Measurements from ENCODE around the gene MYG1. TPM values are rescaled to one million over a fixed set of nuclear protein-coding genes. Genes with fewer than 3 reads are reported as not detected.

MYG1 gene
- total RNA-seq, 3 donors from 2014 or later: 35.4 to 54.9 (median 38.0) TPM

- H3K36me3 ChIP-seq (ENCODE audit: low read depth): no peaks in the 10 kb centered on the region
- DNase-seq: no peak
- H3K9me3 ChIP-seq: no peaks in the 10 kb centered on the region
Observed at GRCh38 chr12:53267306-53267998, 32.0 kb upstream of the MYG1 start.

DNA sequence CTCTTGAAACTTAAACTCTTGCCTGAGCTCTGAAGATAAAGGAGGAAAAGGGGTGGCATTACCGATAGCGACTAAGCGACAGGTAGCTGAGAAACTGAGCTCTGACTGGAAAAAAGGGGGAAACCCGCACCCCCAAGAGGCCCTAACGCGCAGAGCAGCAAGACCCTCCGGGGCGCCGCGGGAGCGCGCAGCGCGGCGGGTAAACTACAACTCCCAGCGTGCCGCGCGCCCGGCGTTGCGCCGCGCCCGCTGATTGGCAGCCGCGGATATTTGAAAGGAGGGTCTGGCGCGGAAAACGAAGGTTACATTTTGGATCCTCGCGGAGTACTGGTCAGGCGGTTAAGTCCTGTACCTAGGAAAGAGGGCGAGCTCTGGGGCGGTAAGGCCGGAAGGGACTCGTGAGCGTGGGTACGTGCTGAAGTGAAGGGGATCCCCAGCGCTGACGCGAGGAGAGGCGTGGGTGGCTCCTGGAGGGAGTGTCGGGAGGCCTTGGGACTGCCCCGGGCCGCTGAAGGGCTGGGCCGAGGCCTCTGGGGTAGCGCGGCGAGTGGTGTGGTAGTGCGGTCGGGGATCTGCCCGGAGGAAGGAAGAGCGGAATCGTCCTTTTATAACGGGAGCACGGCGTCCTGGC is 31.4 kb upstream of the MYG1 start, which contains the start of gene ESPL1:
ESPL1 (plus strand) TSS at position 301 of the 631 bp plus-strand sequence. CDS start 468 bp downstream, outside the sequence.
- intact Hi-C loops (cut with DNase I, micrococcal nuclease): no loop called here
- peak within 1 kb of the TSS; percentile 24 for H3K4me3 ChIP-seq
- H3K9me3 ChIP-seq: no peaks in the 10 kb centered on the region
- H3K36me3 ChIP-seq (ENCODE audit: low read depth): no peaks in the 10 kb centered on the region
- peak; percentile 93 for ATAC-seq
- H3K4me1 ChIP-seq (ENCODE audit: low read depth): peaks cover 6% of the 10 kb centered on the region
- TF ChIP-seq, protein P1, sequence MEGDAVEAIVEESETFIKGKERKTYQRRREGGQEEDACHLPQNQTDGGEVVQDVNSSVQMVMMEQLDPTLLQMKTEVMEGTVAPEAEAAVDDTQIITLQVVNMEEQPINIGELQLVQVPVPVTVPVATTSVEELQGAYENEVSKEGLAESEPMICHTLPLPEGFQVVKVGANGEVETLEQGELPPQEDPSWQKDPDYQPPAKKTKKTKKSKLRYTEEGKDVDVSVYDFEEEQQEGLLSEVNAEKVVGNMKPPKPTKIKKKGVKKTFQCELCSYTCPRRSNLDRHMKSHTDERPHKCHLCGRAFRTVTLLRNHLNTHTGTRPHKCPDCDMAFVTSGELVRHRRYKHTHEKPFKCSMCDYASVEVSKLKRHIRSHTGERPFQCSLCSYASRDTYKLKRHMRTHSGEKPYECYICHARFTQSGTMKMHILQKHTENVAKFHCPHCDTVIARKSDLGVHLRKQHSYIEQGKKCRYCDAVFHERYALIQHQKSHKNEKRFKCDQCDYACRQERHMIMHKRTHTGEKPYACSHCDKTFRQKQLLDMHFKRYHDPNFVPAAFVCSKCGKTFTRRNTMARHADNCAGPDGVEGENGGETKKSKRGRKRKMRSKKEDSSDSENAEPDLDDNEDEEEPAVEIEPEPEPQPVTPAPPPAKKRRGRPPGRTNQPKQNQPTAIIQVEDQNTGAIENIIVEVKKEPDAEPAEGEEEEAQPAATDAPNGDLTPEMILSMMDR (IDR thresholded peaks at IDR 0.05): peak; percentile 23
- DNase-seq: peak; percentile 77 to 82 (median 81)

More at GRCh38 chr12:53267306-53267998, 32.0 kb upstream of the MYG1 start:
- intact Hi-C loops (cut with DNase I, micrococcal nuclease): no loop called here
- Histone ChIP-seq H3K4me1 (ENCODE audit: low read depth) (peaks cover 6% of the 10 kb centered on the region), H3K4me3 (peak overlapping the region; percentile 24)
- ATAC-seq: peak; percentile 45
- TF ChIP-seq, protein P1 (IDR thresholded peaks at IDR 0.05): no peak

DNA sequence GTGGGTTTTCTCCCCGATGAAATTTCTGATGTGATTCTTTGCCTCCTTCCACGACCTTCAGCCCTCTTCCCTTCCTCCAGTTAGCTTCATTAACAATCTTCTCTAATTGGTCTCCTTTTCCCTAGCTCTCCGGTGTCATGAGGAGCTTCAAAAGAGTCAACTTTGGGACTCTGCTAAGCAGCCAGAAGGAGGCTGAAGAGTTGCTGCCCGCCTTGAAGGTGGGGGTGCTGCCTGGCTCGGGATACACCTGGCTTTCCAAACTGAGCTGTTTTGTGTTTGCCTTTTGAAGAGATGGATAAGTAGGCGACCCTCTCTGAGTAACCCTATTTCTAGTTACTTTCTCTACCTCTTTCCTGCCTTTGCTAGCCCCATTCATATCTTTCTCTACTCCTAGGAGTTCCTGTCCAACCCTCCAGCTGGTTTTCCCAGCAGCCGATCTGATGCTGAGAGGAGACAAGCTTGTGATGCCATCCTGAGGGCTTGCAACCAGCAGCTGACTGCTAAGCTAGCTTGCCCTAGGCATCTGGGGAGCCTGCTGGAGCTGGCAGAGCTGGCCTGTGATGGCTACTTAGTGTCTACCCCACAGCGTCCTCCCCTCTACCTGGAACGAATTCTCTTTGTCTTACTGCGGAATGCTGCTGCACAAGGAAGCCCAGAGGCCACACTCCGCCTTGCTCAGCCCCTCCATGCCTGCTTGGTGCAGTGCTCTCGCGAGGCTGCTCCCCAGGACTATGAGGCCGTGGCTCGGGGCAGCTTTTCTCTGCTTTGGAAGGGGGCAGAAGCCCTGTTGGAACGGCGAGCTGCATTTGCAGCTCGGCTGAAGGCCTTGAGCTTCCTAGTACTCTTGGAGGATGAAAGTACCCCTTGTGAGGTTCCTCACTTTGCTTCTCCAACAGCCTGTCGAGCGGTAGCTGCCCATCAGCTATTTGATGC is 30.6 kb upstream of the MYG1 start:
- intact Hi-C loops (cut with DNase I, micrococcal nuclease): no loop called here
- TF ChIP-seq, protein P1 (IDR thresholded peaks at IDR 0.05): no peak
- peak overlapping the region; percentile 24 for H3K4me3 ChIP-seq
- H3K9me3 ChIP-seq: no peaks in the 10 kb centered on the region
- DNase-seq: no peak
- no peaks in the 10 kb centered on the region for H3K36me3 ChIP-seq (ENCODE audit: low read depth)
- peaks cover 6% of the 10 kb centered on the region for H3K4me1 ChIP-seq (ENCODE audit: low read depth)
- peak; percentile 7 for ATAC-seq

- intact Hi-C loops (cut with DNase I, micrococcal nuclease): no loop called here
- no peak for DNase-seq
- ATAC-seq: no peak
- H3K9me3 ChIP-seq: no peaks in the 10 kb centered on the region
- no peaks in the 10 kb centered on the region for H3K36me3 ChIP-seq (ENCODE audit: low read depth)
- H3K4me1 ChIP-seq (ENCODE audit: low read depth): no peaks in the 10 kb centered on the region
- TF ChIP-seq, protein P1 (IDR thresholded peaks at IDR 0.05): no peak
- no peak overlapping the region for H3K4me3 ChIP-seq
Observed at GRCh38 chr12:53274445-53274844, 25.1 kb upstream of the MYG1 start.

DNA sequence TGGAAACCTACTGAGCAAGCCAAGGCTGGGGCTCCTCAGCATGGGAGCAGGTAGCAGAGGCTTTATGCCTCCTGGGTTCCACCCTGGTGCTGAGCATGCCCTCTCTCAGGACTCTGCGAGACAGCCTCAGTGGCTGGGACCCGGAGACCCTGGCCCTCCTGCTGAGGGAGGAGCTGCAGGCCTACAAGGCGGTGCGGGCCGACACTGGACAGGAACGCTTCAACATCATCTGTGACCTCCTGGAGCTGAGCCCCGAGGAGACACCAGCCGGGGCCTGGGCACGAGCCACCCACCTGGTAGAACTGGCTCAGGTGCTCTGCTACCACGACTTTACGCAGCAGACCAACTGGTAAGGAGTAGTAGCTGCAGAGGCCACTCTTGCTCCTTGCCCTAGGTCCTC is 23.0 kb upstream of the MYG1 start:
- intact Hi-C loops (cut with DNase I, micrococcal nuclease): no loop called here
- ATAC-seq: no peak
- no peaks in the 10 kb centered on the region for H3K4me1 ChIP-seq (ENCODE audit: low read depth)

More for the DNA sequence above, 23.0 kb upstream of the MYG1 start:
- Histone ChIP-seq H3K36me3 (ENCODE audit: low read depth) (no peaks in the 10 kb centered on the region), H3K4me3 (no peak overlapping the region), H3K9me3 (no peaks in the 10 kb centered on the region)
- no peak for DNase-seq
- TF ChIP-seq, protein P1 (IDR thresholded peaks at IDR 0.05): no peak
